Fibroblast of pulmonary artery (primary cell): ENCODE results near the gene BACH2.

Experiments used
- DNase-seq: peaks from one replicate; pipeline ENCODE4 v3.0.0-alpha.2; 2010; ENCODE audit warnings: low read depth
- H3K4me3 ChIP-seq: replicated peaks from 2 replicates; pipeline ENCODE4 v1.5.1; 2011; ENCODE audit warnings: low read depth, mild to moderate bottlenecking, control low read depth, low read length, moderate library complexity
- CTCF ChIP-seq: IDR thresholded peaks from 2 replicates; pipeline ENCODE4 v1.5.1; 2011; ENCODE audit warnings: mild to moderate bottlenecking, control low read depth, low read length, inconsistent platforms; ENCODE audit errors: missing control alignments

The BACH2 gene

GRCh38 chr6:89927791-89928550 is 368.7 kb downstream of the BACH2 start:
- TF ChIP-seq CTCF: no peak
- no peak overlapping the region for H3K4me3 ChIP-seq
- peak; percentile 71 for DNase-seq

- TF ChIP-seq CTCF: no peak
- no peak for DNase-seq
- H3K4me3 ChIP-seq: no peak overlapping the region
Observed at GRCh38 chr6:89927264-89927663, 369.4 kb downstream of the BACH2 start.

DNA sequence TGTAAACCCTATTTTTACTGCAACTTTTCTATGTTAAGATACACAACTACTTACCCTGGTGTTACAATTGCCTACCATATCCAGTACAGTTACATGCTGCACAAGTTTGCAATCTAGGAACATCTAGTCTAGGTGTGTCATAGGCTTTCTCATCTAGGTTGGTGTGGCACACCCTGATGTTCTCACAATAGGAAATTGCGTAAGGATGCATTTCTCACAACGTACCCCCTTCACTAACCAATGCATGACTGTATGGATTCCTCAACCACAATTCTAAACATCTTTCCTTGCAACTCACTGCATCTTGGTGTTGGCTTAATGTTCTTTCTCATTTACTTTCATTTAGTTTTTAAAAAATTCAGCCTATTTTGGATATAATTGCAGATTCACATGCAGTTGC is 370.8 kb downstream of the BACH2 start:
- H3K4me3 ChIP-seq: no peak overlapping the region
- no peak for TF ChIP-seq CTCF
- DNase-seq: peak; percentile 16

- no peak for DNase-seq
- H3K4me3 ChIP-seq: no peak overlapping the region
- TF ChIP-seq CTCF: no peak
Observed at GRCh38 chr6:89924231-89924630, 372.4 kb downstream of the BACH2 start.

DNA sequence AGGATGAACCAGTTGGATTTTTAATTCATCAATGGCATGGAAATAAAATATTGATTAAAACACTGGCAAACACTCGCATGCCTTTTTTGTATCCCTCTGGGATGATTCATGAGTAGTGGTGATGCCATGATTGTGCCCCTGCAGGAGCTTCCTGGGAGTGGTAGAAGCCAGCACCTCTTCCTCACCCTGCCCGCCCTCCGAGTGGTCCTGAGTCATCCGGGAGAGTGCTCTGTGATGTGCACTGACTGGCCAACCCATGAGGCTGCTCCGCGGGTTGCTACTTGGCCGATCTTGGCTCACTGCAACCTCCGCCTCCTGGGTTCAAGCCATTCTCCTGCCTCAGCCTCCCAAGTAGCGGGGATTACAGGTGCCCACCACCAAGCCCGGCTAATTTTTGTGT is 375.0 kb downstream of the BACH2 start:
- DNase-seq: no peak
- no peak for TF ChIP-seq CTCF
- H3K4me3 ChIP-seq: no peak overlapping the region

DNA sequence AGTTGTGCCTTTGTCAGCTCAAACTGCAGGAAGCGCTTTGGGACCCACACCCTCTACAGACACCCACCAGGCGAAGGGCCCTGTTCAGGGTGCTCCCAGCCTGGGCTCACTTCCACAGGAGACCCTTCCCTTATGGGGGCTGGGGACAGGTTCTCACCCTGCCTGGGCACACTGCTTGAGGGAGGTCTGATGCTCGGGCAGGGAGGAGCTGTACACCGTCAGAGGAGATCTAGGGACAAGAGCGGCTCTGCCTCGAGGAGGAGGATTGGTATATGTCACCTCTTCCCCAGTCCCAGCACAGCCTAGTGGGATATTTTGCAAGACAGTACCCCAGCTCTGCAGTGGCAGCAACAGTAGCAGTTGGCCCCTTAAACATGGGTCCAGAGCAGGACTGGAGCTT is 375.4 kb downstream of the BACH2 start:
- TF ChIP-seq CTCF: no peak
- no peak overlapping the region for H3K4me3 ChIP-seq
- no peak for DNase-seq

DNA sequence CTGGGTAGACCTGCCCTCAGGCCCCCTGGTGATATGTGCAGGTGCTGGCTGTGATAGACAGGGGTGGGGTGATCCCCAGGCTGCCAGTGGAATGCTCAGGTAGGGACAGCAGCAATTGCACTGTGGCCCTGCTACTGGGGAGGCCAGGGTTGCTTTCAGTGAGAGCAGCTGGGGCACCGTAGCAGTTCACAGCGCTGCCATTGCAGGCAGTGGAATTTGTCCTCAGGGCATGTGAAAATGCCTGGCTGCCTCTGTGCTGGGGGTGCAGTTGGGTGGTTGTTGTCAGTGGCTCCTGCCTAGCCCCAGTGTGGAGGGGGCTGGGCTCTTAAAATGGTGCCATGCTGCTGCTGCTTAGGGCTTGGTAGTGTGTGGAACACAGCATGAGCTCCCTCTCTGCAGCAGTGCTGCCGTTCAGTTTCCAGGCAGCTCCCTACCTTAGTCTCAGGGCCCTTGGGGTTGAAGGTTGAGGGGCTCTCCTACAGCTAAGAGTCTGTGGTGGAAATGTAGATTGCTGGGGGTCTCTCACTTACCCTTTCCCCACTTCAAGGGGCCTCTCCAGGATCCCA is 378.8 kb downstream of the BACH2 start:
- no peak for DNase-seq
- no peak for TF ChIP-seq CTCF
- H3K4me3 ChIP-seq: no peak overlapping the region
